ENCODE data around the gene PAPSS1.

GRCh38 chr4:107666134-107666533 is 53.9 kb downstream of the PAPSS1 start:
- TF ChIP-seq MEF2D (tag; conservative IDR thresholded peaks at IDR 0.05; ENCODE audit: low read depth) (no peak), ZNF655 (CRISPR knock-in tag; IDR thresholded peaks at IDR 0.05) (no peak), ZNF717 (CRISPR knock-in tag; IDR thresholded peaks at IDR 0.05) (no peak)
- TF ChIP-seq, protein P1, sequence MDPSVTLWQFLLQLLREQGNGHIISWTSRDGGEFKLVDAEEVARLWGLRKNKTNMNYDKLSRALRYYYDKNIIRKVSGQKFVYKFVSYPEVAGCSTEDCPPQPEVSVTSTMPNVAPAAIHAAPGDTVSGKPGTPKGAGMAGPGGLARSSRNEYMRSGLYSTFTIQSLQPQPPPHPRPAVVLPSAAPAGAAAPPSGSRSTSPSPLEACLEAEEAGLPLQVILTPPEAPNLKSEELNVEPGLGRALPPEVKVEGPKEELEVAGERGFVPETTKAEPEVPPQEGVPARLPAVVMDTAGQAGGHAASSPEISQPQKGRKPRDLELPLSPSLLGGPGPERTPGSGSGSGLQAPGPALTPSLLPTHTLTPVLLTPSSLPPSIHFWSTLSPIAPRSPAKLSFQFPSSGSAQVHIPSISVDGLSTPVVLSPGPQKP (CRISPR knock-in tag; IDR thresholded peaks at IDR 0.05), result no peak

Data from K562 (cell line).